SKM-1 (cell line): ENCODE results near the gene PPM1L.
"Not testable (repeated sequence)": the region's sequence is repeated elsewhere in the genome, so short reads cannot be mapped to it uniquely, and the experiment has no call there.

Experiments
- DNase-seq: peaks from one replicate; lab custom pipeline; 2025; ENCODE audit not compliant: unreplicated experiment; lab: John Stamatoyannopoulos, UW

The PPM1L gene

GRCh38 chr3:160755776-160756304 is at the start of gene PPM1L:
Gene PPM1L, plus strand, starts transcription at chr3:160756231.
- peak; percentile 31 for DNase-seq

GRCh38 chr3:160707187-160707794 is 48.7 kb upstream of the PPM1L start:
- peak; percentile 24 for DNase-seq

DNA sequence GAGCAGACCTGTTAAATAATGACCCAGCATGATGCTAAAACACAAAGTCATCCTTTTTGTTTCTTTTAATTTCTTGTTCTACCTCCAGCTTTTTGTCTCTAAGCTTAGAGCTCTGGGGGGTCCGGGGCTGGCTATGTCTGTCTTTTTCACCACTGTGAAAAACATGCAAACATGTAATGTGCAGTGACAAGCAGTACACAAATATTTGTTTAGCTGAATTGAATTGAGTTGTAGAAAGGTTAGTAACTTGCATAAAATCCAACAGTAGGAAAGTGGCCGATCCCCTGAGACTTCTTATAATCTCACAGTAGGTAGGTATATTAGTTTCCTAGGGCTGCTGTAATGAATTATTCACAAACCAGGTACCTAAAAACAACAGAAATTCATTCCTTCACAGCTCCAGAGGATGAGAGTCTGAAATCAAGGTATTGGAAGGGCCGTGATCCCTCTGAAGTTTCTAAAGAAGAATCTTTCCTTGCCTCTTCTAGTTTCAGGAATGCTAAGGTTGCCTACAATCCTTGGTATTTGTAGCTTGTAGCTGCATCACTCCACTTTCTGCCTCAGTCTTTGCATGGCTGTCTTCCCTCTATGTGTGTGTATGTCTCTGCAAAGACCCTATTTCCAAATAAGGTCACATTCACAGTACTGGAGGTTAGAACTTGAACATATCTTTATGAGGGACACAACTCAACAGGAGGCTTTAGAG is 46.4 kb upstream of the PPM1L start:
- DNase-seq: no peak

DNA sequence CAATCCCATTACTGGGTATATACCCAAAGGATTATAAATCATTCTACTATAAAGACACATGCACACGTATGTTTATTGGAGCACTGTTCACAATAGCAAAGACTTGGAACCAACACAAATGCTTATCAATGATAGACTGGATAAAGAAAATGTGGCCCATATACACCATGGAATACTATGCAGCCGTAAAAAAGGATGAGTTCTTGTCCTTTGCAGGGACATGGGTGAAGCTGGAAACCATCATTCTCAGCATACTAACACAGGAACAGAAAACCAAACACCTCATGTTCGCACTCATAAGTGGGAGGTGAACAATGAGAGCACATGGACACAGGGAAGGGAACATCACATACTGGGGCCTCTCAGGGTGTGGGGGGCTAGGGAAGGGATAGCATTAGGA is 42.9 kb upstream of the PPM1L start:
- not testable (repeated sequence) for DNase-seq

DNA sequence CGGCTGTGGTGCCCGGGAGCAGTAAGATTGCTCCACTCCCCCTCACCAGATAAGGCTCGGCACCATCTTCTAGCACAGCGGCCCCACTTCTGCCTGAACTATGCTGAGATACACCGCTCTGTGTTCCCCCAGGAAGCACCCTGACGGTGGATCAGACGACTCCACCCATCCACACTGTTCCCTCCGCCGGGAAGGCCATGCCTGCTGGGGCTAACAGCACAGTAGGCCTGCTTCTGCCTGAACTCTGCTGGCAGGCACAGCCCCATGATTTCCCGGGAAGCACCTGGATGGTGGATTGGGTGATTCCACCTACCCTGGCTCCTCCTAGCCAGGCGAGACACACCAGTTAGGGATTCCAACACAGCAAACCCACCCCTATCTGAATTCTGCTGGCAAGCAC is 36.3 kb upstream of the PPM1L start:
- no peak for DNase-seq

- no peak for DNase-seq
Observed at GRCh38 chr3:160720123-160720746, 35.8 kb upstream of the PPM1L start.

DNA sequence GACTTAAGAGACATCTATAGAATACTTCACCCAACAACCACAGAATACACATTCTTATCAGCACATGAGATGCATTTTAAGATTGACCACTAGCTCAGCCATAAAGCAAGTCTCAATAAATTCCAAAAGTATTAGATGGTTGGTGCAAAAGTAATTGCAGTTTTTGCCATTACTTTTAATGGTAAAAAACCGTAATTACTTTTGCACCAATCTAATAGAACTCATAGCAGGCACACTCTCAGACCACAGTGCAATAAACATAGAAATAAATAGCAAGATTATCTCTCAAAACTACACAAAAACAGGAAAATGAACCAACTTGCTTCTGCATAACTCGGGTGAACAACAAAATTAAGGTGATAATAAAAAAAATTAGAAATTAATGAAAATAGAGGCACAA is 33.7 kb upstream of the PPM1L start:
- DNase-seq: no peak

GRCh38 chr3:160725338-160725737 is 30.7 kb upstream of the PPM1L start:
- DNase-seq: no peak

GRCh38 chr3:160735826-160736225 is 20.2 kb upstream of the PPM1L start:
- no peak for DNase-seq

GRCh38 chr3:160738048-160738447 is 18.0 kb upstream of the PPM1L start:
- DNase-seq: no peak

DNA sequence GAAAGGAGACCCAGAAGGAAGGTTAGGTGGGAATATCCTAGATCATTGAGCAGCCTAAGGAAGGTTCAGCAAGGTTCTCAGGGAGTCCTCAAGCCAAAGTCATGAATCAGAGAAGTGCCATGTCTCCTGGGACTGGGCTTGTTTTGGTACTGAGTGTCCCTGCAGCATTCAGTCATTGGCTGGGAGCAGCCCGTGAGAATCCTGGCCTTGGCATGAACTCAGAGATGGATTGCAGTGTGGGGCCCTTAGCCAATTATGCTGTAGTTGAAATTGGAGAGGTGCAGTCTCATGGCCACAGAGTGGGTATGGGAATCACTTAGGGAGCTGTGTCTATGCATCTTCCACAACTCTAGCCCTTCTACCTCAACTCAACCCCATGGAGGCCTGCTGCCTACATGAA is 17.0 kb upstream of the PPM1L start:
- DNase-seq: no peak

- no peak for DNase-seq
Observed at GRCh38 chr3:160746976-160747375, 9.1 kb upstream of the PPM1L start.

DNA sequence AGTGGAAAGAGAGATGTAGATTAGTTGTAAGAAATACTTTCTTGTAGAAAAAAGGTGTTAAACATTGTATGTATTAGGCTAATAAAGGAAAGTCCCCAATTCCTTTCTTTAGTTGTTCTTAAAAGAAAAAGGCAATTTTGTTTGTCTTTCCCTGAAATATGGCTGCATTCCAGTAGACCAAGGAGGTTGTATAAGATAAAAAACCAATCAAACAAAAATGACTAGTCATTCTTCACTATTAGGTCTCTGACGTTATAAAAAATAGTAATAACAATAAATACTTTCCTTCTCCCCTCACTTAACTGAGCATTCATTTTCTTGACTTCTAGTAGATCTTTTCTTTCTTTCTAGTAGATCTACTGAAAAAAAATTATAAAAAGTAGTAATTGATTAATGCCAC is 8.6 kb upstream of the PPM1L start:
- no peak for DNase-seq

GRCh38 chr3:160748231-160748630 is 7.8 kb upstream of the PPM1L start:
- no peak for DNase-seq

- DNase-seq: no peak
Observed at GRCh38 chr3:160748787-160749186, 7.2 kb upstream of the PPM1L start.

- no peak for DNase-seq
Observed at GRCh38 chr3:160753953-160754352, 2.1 kb upstream of the PPM1L start.

- DNase-seq: no peak
Observed at GRCh38 chr3:160754371-160754854, 1.6 kb upstream of the PPM1L start.

DNA sequence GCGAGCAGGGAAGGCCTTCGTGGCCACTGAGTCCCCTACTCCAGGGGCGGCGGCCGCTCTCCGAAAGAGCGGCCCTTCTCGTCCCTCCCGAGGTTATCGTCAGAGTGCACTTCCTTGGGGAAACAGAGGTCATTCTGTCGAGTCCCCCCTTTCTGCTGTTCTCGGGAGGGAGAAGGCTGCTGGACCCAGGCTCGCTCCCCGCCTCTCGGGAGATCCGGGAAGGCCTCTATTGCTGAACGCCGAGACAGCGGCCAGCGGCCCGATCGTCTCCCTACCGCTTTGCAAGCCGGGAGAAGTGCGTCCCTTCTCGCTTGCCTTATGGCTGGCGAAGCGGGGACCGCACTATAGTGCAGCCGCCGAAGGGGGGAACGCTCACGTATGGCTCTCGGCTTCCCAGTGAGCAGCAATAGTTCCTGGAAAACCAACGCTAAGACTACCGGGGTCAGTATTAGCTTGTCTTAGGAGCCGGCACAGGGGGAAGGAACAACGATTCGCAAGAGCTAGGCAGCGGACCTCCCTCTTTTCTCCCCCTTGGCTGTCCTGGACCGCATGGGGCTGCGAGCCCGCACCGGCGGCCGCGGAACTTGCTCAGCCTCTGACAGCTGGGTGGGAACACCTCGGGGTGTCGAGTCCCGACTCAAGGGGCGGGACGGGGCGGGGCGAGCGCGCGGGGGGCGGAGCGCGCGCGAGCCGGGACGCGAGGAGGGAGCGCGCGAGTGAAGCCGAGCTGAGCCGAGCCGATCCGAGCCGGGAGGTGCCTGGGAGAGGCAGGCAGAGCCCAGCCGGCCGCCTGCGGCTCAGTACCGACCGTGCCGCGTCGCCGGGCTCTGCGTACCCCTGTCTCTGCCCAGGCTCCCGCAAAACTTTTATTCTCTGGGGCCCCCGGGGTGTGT is 930 bp upstream of the PPM1L start:
- DNase-seq: peak; percentile 92

DNA sequence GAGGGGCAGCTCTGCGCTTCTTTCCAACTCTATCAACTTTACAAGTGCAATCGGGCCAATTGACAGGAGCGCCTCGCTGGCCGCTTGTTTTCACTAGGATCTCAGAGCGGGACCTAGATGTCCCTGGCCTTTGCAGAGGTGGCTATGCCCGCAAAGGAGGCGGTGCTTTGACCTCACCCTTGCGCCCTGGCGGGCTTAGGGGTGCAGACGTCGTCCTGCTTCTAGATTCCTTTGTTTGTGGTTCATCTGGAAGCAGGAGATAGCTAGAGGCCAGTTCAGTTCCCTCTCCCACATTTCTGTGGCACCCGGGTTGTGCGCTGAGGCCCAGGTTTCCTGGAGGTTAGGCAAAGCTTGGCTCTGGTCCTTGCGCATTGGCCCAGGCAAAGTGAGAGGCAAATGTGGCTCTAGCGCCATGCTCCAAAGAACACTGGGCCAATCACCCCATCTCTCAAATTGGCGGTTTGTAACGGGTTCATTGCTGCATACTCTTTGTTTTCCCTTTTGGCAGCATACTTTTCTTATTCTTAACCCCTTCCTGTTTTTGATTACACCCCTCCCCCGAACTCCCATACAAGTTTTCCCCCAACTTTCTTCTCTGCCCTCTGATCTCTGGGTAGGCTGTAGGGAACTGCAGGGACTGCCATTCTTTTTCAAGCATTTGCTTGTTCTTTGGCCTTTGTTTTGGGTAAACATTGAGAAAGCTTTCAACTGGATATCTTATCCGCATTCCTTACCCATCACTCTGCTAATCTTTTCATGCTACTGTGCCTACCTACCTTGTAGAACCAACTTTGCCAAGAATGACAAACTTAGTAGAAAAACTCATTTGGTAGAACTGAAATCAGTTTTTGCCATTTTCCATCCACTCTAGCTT is 1.4 kb downstream of the PPM1L start:
- DNase-seq: no peak

GRCh38 chr3:160758929-160759577 is 3.0 kb downstream of the PPM1L start:
- peak; percentile 10 for DNase-seq
